Measurements from ENCODE around the gene COA1.

- TF ChIP-seq, protein P1, sequence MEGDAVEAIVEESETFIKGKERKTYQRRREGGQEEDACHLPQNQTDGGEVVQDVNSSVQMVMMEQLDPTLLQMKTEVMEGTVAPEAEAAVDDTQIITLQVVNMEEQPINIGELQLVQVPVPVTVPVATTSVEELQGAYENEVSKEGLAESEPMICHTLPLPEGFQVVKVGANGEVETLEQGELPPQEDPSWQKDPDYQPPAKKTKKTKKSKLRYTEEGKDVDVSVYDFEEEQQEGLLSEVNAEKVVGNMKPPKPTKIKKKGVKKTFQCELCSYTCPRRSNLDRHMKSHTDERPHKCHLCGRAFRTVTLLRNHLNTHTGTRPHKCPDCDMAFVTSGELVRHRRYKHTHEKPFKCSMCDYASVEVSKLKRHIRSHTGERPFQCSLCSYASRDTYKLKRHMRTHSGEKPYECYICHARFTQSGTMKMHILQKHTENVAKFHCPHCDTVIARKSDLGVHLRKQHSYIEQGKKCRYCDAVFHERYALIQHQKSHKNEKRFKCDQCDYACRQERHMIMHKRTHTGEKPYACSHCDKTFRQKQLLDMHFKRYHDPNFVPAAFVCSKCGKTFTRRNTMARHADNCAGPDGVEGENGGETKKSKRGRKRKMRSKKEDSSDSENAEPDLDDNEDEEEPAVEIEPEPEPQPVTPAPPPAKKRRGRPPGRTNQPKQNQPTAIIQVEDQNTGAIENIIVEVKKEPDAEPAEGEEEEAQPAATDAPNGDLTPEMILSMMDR (IDR thresholded peaks at IDR 0.05; ENCODE audit: insufficient read depth, low read length, poor library complexity, severe bottlenecking) = no peak
- no peak for TF ChIP-seq EZH2phosphoT487 (conservative IDR thresholded peaks at IDR 0.05; ENCODE audit: low read length)
Measured at GRCh38 chr7:43767311-43767710, 38.0 kb upstream of the COA1 start.

Measured in SU-DHL-6 (cell line).